HL-60 (cell line): Measurements from ENCODE around the gene SLC12A8.

ENCODE experiments used
- DNase-seq, 2 experiments: peaks; one replicate each; pipeline ENCODE4 v3.0.0-alpha.2; 2010 to 2020; ENCODE audit warnings: low read depth in 1 of 2, low spot score in 1 of 2
- H3K27ac ChIP-seq: fragments of 250-450 bp; sonication (Bioruptor Pico); replicated peaks from 2 replicates; pipeline ENCODE4 v1.5.1; 2020; ENCODE audit warnings: mild to moderate bottlenecking, moderate library complexity
- H3K27me3 ChIP-seq: fragments of 250-450 bp; sonication (Bioruptor Pico); 2 replicates; pipeline ENCODE4 v1.5.1; 2021; ENCODE audit warnings: mild to moderate bottlenecking, moderate library complexity; ENCODE audit not compliant: insufficient read depth, poor library complexity, severe bottlenecking
- H3K4me3 ChIP-seq: replicated peaks from 2 replicates; pipeline ENCODE4 v1.5.1; 2011; ENCODE audit warnings: mild to moderate bottlenecking, control low read depth, low read length; ENCODE audit not compliant: insufficient read depth
- CTCF ChIP-seq: IDR thresholded peaks from one replicate; pipeline ENCODE4 v1.5.1; 2011; ENCODE audit warnings: low read length, control low read depth, inconsistent platforms; ENCODE audit not compliant: insufficient read depth
- GABPA ChIP-seq: IDR thresholded peaks from 2 replicates; pipeline ENCODE4 v1.6.1; 2012; ENCODE audit warnings: low read depth
- POLR2AphosphoS5 ChIP-seq: IDR thresholded peaks from 2 replicates; pipeline ENCODE4 v1.6.1; 2012; ENCODE audit warnings: low read depth
- SPI1 ChIP-seq: IDR thresholded peaks from 2 replicates; pipeline ENCODE4 v1.6.1; 2012; ENCODE audit warnings: low read depth, mild to moderate bottlenecking, borderline replicate concordance
- TF ChIP-seq, protein P1 (sequence below): IDR thresholded peaks from 2 replicates; pipeline ENCODE4 v1.6.1; 2012; ENCODE audit warnings: low read depth; ENCODE audit not compliant: insufficient replicate concordance

The SLC12A8 gene

DNA sequence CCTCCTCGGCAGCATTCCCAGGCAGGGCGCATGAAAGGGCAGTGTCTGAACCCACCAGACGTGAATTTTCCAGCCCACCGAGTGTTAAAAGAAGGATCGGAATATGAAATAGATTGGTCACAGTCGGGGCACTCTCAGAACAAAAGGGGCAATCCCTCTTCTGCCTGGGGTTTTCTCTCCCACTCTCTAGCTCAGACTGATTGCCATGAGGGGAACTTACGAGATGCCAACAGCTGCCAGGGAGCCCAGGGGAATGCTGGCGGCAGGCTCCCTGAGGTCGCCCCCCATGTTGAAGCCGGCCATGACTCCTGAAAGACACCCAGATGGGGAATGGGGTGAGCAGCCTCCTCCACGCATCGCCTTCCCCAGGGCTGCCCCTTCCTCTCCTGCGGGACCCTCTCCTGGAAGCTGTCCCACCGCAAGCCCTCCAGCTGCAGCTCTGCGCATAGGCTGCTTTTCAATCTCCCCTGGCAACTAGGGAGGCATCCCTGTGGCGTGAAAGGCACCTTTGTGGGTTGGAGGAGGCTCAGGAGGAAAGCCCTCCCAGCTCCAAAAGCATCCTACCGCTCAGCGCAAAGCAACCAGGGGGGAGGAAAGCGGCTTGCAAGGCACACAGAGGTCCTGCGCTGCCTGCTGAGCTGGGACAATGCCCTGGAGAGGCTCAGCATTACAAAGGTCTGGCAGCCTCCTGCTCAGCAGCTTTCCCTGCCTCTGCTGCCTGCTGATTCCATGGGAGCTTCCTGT, 92.0 kb downstream of the SLC12A8 start:
- no peak overlapping the region for H3K4me3 ChIP-seq
- DNase-seq, result no peak
- H3K27ac ChIP-seq, result no peak overlapping the region
- TF ChIP-seq, protein P1, sequence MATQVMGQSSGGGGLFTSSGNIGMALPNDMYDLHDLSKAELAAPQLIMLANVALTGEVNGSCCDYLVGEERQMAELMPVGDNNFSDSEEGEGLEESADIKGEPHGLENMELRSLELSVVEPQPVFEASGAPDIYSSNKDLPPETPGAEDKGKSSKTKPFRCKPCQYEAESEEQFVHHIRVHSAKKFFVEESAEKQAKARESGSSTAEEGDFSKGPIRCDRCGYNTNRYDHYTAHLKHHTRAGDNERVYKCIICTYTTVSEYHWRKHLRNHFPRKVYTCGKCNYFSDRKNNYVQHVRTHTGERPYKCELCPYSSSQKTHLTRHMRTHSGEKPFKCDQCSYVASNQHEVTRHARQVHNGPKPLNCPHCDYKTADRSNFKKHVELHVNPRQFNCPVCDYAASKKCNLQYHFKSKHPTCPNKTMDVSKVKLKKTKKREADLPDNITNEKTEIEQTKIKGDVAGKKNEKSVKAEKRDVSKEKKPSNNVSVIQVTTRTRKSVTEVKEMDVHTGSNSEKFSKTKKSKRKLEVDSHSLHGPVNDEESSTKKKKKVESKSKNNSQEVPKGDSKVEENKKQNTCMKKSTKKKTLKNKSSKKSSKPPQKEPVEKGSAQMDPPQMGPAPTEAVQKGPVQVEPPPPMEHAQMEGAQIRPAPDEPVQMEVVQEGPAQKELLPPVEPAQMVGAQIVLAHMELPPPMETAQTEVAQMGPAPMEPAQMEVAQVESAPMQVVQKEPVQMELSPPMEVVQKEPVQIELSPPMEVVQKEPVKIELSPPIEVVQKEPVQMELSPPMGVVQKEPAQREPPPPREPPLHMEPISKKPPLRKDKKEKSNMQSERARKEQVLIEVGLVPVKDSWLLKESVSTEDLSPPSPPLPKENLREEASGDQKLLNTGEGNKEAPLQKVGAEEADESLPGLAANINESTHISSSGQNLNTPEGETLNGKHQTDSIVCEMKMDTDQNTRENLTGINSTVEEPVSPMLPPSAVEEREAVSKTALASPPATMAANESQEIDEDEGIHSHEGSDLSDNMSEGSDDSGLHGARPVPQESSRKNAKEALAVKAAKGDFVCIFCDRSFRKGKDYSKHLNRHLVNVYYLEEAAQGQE, result no peak
- TF ChIP-seq CTCF (no peak), SPI1 (no peak), POLR2AphosphoS5 (no peak)
- no peaks in the 10 kb centered on the region for H3K27me3 ChIP-seq

- no peak for DNase-seq
- H3K27ac ChIP-seq, result no peak overlapping the region
- H3K4me3 ChIP-seq, result no peak overlapping the region
- H3K27me3 ChIP-seq, result no peaks in the 10 kb centered on the region
- no peak for TF ChIP-seq SPI1
Measured at GRCh38 chr3:125119752-125120378, 92.7 kb downstream of the SLC12A8 start.

DNA sequence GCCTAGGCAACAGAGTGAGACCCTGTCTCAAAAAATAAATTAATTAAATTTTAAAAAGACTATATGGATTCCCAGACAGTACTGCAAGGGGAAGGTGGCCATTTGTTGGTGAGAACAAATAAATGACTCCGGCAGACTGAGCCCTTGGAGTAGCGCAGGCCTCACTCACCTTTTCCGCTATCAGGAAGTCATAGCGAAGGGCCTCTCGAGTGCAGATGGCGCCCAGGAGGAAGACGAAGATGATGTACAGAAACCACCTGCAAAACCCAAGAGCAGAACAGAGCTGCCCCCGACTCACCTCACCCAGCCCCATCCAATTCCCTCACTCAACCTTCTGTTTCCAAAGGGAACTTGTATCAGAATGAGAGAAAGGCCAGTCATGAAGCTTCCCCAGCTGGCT, 93.9 kb downstream of the SLC12A8 start:
- no peaks in the 10 kb centered on the region for H3K27me3 ChIP-seq
- H3K27ac ChIP-seq, result no peak overlapping the region
- H3K4me3 ChIP-seq, result no peak overlapping the region
- TF ChIP-seq CTCF (no peak), SPI1 (no peak), GABPA (no peak), POLR2AphosphoS5 (no peak)
- TF ChIP-seq, protein P1, result no peak
- DNase-seq, result no peak

DNA sequence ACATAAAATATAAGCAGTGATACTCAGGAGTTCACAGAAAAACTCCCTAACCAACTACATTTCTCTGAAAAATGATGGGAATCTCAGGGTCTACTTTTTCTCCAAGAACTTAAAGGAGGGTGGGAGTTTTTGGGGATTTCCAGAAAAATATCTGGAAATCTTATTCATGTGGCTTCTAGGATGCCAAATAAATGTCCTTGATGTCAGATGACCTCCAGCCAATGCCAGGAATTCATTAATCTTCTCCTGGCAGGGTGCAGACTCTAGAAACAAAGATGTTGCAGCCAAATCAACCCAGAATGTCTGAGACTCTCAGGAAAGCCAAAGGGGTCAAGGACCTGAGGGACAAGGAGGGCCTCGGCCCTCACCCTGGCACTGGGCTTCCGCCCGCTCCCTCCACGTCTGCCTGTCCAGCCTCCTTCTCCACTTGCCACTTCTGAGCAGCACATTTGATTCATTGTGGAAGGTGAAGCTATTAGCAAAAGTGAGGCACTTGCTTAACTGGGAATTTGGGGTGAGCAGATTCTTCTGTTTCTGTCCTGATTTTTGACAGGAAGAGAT, 94.8 kb downstream of the SLC12A8 start:
- no peak for DNase-seq
- Histone ChIP-seq H3K27ac (no peak overlapping the region), H3K27me3 (no peaks in the 10 kb centered on the region), H3K4me3 (no peak overlapping the region)
- TF ChIP-seq CTCF (no peak), GABPA (no peak), SPI1 (no peak), POLR2AphosphoS5 (no peak)
- TF ChIP-seq, protein P1, result no peak
